G401 (cell line): Measurements from ENCODE around the gene PLEKHA3. TPM values are rescaled to one million over a fixed set of nuclear protein-coding genes. Genes with fewer than 3 reads are reported as not detected.
"Not testable (repeated sequence)": the region's sequence is repeated elsewhere in the genome, so short reads cannot be mapped to it uniquely, and the experiment has no call there.

ENCODE experiments used
- DNase-seq: peaks from one replicate; pipeline ENCODE4 v3.0.0-alpha.2; 2015; ENCODE audit warnings: low spot score
- in situ Hi-C: cut with HindIII; loops from 2 replicates; pipeline ENCODE4 v1.10.0; 2016; ENCODE audit warnings: low sequenced_read_pairs, mixed read lengths
- total RNA-seq: library from RNA; depleted of rRNA; stranded (reverse); fragments of >200 nt; shearing (Covaris generic); gene quantifications from 2 replicates; pipeline ENCODE4 v1.2.3, GENCODE V29; 2014; rRNA removed

PLEKHA3 gene
- 7.5 and 23.0 TPM in 2 replicates for total RNA-seq

- DNase-seq, result peak; percentile 93
- in situ Hi-C loops, result no loop called here
These were observed at the start of gene PLEKHA3 for GRCh38 chr2:178480227-178481181. PLEKHA3 (plus strand) TSS chr2:178480457; CDS start chr2:178480870, 413 bp downstream.

DNA sequence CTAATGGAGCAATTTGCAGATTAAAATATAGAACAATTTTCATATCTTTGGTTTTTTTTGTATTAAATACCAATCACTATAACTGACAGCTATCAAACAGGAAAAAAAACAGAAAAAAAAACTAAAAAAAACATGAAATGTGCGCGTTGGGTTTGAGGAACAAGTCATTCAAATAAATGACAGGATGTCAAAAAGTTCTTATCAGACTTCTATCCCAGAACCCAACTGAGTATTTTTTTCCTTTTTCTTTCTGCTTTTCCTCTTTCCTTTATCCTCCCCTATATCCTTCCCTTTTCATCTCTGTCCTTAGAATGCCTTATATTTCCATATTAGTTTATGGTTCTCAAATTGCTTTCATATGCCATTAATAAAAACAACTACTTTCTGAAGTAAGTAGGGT, 43.6 kb upstream of the PLEKHA3 start:
- in situ Hi-C loops, result no loop called here
- DNase-seq, result no peak

GRCh38 chr2:178441426-178441825, 38.8 kb upstream of the PLEKHA3 start:
- in situ Hi-C loops, result no loop called here

DNA sequence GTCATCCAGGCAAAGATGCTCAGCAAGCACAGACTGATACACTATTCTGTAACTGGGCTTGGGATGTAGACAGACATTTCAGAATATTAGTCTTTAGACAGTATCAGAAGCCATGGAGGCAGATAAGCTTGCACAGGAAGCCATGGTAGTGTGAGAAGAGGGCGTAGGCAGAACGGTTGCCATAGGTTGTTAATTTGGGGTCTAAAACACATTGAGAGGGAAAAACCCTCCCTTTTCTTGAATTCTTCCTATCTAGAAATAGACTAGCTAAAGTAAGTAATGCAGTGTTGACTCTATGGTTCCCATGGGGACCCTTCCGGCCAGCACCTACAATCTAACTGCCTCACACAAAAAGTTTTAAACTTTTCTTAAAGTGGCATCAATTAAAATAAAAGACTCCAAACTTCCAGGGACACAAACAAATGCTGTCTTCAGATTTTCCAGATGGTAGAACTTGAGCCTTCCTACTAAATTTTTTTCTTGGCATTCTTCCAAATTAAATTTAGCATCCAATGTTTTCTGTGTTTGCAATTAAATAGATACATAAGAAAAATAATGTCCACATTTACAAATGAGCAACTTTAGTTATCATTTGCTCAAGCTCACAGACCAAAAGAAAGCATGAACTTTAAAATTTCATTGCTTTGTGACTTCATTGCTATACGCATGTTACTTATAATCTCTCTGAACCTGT, 31.1 kb upstream of the PLEKHA3 start:
- in situ Hi-C loops, result no loop called here

More at GRCh38 chr2:178441426-178441825, 38.8 kb upstream of the PLEKHA3 start:
- DNase-seq, result no peak

GRCh38 chr2:178449700-178450523, 30.3 kb upstream of the PLEKHA3 start:
- no peak for DNase-seq
- in situ Hi-C loops, result no loop called here

More for the DNA sequence above, 31.1 kb upstream of the PLEKHA3 start:
- no peak for DNase-seq

- DNase-seq, result no peak
These were observed 29.8 kb upstream of the PLEKHA3 start for GRCh38 chr2:178450524-178450773.

DNA sequence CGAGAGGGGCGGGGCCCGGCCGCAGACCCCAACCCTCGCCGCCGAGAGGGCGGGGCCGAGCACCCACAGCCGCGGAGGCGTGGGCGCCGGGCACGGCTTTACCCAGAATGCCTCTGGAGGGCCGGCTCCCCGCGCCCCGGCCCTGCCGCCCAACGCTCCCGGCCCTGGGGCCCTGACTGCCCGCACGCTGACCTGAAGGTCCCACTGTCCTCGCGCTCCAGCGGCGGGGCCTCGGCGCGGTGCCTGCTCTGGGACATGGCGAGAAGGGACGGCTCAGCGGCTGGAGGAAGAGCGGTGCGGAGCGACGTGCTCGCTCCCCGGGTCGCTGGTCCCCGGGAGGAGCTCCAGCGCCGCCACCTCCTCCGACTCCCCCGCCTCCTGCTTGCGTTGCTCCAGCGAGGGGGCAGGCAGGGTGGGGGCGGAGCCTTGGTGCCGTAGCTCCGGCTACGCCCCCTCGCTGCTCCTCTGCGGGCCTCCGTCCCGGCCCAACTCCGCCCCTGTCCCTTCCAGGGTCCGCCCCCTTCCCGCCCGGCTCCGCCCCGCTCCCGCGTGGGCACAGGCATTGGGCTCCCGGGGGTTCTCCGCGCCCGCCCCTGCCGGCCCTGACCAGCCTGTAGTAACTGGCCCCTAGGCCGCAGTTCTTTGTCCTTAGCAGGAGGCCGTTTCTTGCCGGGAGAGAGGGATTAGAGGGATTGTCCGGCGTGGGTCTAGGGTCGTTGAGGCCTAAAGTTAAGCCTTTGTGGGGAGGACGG, 29.3 kb upstream of the PLEKHA3 start, which contains the start of the genes PJVK and PRKRA:
Gene PJVK (plus strand): TSS at position 605 of the 752 bp plus-strand sequence. CDS start 2,032 bp downstream, outside the sequence.
Gene PRKRA (minus strand): TSS at position 402 of the 752 bp plus-strand sequence. CDS start 145 bp downstream, at position 257.
- peak; percentile 98 for DNase-seq
- in situ Hi-C loops, result no loop called here

More at GRCh38 chr2:178450524-178450773, 29.8 kb upstream of the PLEKHA3 start:
- in situ Hi-C loops, result no loop called here

DNA sequence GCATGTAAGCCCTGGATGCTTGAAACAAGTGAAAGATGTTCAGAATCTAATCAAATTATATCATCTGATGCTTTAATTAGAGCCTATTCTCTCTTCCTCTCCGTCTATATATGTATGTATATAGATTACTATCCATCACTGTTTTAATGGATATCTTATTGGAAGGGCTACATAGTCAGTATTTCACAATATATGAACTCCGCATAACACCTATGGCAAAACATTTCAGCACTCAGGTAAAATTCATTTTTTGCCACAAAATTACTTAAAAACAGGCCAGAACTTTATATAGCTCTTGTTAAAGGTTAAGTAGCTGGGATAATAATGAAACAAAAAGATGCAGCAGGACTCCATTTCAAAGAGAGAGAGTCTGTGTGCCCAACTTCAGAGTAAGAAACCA, 27.9 kb upstream of the PLEKHA3 start:
- no peak for DNase-seq
- in situ Hi-C loops, result no loop called here

GRCh38 chr2:178452870-178453269, 27.4 kb upstream of the PLEKHA3 start:
- DNase-seq, result peak; percentile 9
- in situ Hi-C loops, result no loop called here

- in situ Hi-C loops, result no loop called here
- DNase-seq, result no peak
These were observed 24.3 kb upstream of the PLEKHA3 start for GRCh38 chr2:178455947-178456346.

DNA sequence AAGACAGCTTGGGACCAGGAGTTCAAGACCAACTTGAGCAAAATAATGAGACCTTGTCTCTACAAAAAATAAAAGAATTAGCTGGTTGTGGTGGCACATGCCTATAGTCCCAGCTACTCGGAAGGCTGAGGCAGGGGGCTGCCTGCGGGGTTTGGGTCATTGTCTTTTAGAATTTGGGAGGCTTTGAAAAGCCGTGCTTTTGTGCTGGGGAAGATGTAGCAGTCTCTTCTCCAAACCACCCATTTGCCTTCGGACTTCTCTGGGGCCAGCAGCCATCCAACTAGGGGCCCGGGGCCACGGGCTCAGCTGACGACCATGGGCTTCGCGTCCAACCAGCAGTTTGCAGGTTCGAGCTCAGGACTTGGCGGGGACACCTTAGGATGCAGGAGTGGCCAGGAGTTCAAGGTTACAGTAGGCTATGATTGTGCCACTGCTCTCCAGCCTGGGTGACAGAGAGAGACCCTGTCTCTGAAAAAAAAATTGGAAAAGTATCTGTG, 22.8 kb upstream of the PLEKHA3 start:
- in situ Hi-C loops, result no loop called here
- DNase-seq, result no peak

- in situ Hi-C loops, result no loop called here
- DNase-seq, result no peak
These were observed 10.9 kb upstream of the PLEKHA3 start for GRCh38 chr2:178469219-178469849.

GRCh38 chr2:178471313-178471712, 8.9 kb upstream of the PLEKHA3 start:
- DNase-seq, in situ Hi-C loops: not testable (repeated sequence)

- in situ Hi-C loops, result no loop called here
- DNase-seq, result no peak
These were observed 6.9 kb upstream of the PLEKHA3 start for GRCh38 chr2:178473373-178473772.

GRCh38 chr2:178473931-178474330, 6.3 kb upstream of the PLEKHA3 start:
- in situ Hi-C loops, result no loop called here
- DNase-seq, result no peak

DNA sequence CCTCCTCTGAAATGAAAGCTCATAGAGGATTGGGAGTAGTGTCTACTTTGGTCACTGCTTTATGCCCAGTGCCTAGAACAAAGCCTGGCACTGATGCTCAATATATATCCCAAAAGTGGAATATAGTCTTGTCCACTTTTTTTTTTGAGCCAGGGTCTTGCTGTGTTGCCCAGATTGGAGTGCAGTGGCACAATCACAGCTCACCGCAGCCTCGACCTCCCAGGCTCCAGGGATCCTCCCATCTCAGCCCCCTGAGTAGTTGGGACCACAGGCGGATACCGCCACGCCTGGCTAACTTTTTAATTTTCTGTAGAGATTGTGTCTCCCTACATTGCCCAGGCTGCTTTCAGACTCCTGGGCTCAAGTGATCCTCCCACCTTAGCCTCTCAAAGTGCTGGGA, 5.7 kb upstream of the PLEKHA3 start:
- in situ Hi-C loops, result no loop called here
- no peak for DNase-seq

DNA sequence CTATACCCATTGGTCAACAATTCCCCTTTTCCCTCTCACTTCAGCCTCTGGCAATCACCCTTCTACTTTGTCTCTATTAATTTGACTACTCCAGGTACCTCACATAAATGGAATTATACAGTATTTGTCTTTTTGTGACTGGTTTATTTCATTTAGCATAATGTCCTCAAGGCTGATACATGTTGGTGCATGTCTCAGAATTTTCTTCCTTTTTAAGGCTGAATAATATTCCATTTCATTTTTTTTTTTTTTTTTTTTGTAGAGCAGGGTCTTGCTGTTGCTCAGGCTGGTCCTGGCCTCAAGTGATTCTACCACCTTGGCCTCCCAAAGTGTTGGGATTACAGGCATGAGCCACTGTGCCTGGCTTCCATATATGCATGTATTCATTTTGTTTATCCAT, 3.8 kb upstream of the PLEKHA3 start:
- in situ Hi-C loops, result no loop called here

More for the DNA sequence above, 3.8 kb upstream of the PLEKHA3 start:
- DNase-seq, result no peak
